A673 (cell line): ENCODE data around the gene ZNF146. TPM values are rescaled to one million over a fixed set of nuclear protein-coding genes. Genes with fewer than 3 reads are reported as not detected.
A peak's percentile ranks its signal among the peaks of the same experiment; 100 is the strongest.

ENCODE experiments used
- BruUV-seq: library from RNA; stranded (reverse); fragments of 400-500 nt; replicated peaks from 2 replicates; lab custom pipeline; 2021; lab: Mats Ljungman, UMichigan
- CTCF ChIA-PET: fragments of 300-600 bp; sonication (Branson Sonifier 250); formaldehyde crosslinking; loops from one replicate; lab custom pipeline; 2022; ENCODE audit warnings: antibody characterized with exemption; lab: Charles Lee
- POLR2A ChIA-PET: fragments of 300-600 bp; sonication (Branson Sonifier 250); formaldehyde crosslinking; loops from one replicate; lab custom pipeline; 2022; ENCODE audit warnings: antibody characterized with exemption; ENCODE audit not compliant: low non-redundant PET; lab: Charles Lee
- DNase-seq: peaks from one replicate; pipeline ENCODE4 v3.0.0-alpha.2; 2015; ENCODE audit warnings: low spot score
- H3K27ac ChIP-seq: fragments of 200-600 bp; sonication (generic); 2 replicates; pipeline ENCODE4 v1.5.1; 2016; ENCODE audit warnings: mixed run types, low read depth, mild to moderate bottlenecking, mixed read lengths, antibody characterized with exemption, low read length; ENCODE audit not compliant: poor library complexity, severe bottlenecking
- H3K27me3 ChIP-seq: fragments of 200-600 bp; sonication (generic); replicated peaks from 2 replicates; pipeline ENCODE4 v1.6.1; 2017; ENCODE audit warnings: mixed run types, low read depth, mild to moderate bottlenecking, mixed read lengths, antibody characterized with exemption, low read length; ENCODE audit not compliant: insufficient read depth, poor library complexity
- H3K36me3 ChIP-seq: fragments of 200-600 bp; sonication (generic); 2 replicates; pipeline ENCODE4 v1.6.1; 2016; ENCODE audit warnings: mixed run types, mild to moderate bottlenecking, mixed read lengths, antibody characterized with exemption, low read length; ENCODE audit not compliant: insufficient read depth, poor library complexity, severe bottlenecking
- H3K4me1 ChIP-seq: fragments of 200-600 bp; sonication (generic); 2 replicates; pipeline ENCODE4 v1.6.1; 2017; ENCODE audit warnings: mixed run types, mild to moderate bottlenecking, mixed read lengths, antibody characterized with exemption, low read length; ENCODE audit not compliant: insufficient read depth, poor library complexity, severe bottlenecking
- H3K4me3 ChIP-seq: fragments of 200-600 bp; sonication (generic); 2 replicates; pipeline ENCODE4 v1.5.1; 2016; ENCODE audit warnings: low read depth, mixed run types, mild to moderate bottlenecking, mixed read lengths, low read length; ENCODE audit not compliant: poor library complexity, severe bottlenecking
- H3K9me3 ChIP-seq: fragments of 200-600 bp; sonication (generic); 2 replicates; pipeline ENCODE4 v1.6.1; 2016; ENCODE audit warnings: mixed run types, low read depth, mild to moderate bottlenecking, mixed read lengths, antibody characterized with exemption, low read length; ENCODE audit not compliant: poor library complexity, severe bottlenecking
- EZH2 ChIP-seq: fragments of 200-600 bp; sonication (generic); IDR thresholded peaks from 2 replicates; pipeline ENCODE4 v1.6.1; 2017; ENCODE audit warnings: borderline replicate concordance, low read depth, mild to moderate bottlenecking, mixed read lengths, antibody characterized with exemption, low read length; ENCODE audit not compliant: poor library complexity, severe bottlenecking
- intact Hi-C: fragments of 100-400 bp; cut with micrococcal nuclease; formaldehyde crosslinking; loops from one replicate; pipeline ENCODE4 v1.10.0; 2022; ENCODE audit not compliant: unreplicated experiment
- total RNA-seq: library from RNA; stranded (reverse); gene quantifications from 2 replicates; pipeline ENCODE4 v1.2.3, GENCODE V29; 2021
- TF ChIP-seq, protein P1 (sequence below): fragments of 300-800, 200-600 bp; sonication (generic); conservative IDR thresholded peaks from 2 replicates; pipeline ENCODE4 v1.5.1; 2017; ENCODE audit warnings: low read depth, mild to moderate bottlenecking, antibody characterized with exemption, low read length, moderate library complexity, mixed read lengths

Gene ZNF146
- total RNA-seq, 1 experiment from 2014 or later, result 130 TPM

DNA sequence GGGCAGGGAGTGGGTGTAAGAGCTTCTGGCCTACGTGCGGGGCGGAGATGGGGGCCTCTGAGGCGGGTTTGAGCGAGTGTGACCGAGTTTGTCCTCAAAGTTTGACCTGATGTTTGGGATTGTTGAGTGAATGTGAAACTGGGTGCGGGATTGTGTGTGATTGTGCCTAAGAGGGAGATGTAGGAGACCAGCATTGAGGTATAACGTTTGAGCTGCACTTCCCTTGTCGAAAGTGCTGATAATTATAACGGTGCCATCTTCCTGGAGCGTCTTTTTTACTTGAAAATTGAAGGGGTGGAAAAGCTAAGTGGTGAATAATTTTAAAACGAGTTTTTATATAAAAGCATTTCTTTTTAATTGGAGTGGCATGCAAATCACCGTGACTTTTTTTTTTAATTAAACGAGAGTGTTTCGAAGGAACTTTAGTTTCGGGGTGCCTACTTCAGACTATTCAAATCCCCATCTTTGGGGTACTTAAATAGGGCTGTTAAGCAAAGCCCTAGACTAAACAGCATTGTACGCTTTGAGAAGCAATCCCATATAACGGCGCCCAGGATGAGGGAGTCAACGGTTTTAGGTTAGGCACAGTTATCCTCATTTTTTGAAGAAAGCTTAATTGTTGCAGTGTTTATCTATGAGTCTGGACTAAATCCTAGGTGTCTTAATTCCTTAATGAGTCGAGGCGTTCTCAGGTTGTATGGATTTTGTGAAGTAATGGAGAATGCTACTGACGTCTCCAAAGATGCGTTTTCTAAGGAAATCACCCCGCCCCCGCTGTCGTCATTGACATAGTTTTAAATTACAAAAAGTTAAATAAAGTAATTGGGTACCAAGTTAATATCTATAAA lies 594 bp downstream of the ZNF146 start:
- no peaks in the 10 kb centered on the region for H3K4me1 ChIP-seq
- ChIA-PET CTCF (interaction anchor here (0.6 kb wide), 1 partner anchor 1203 kb away, joined by 3 read pairs; no protein-coding TSS in a partner anchor), POLR2A (interaction anchor here (0.6 to 0.7 kb wide), 2 partner anchors 202 to 1604 kb away, joined by 3 to 5 read pairs; no protein-coding TSS in a partner anchor)
- H3K27me3 ChIP-seq, result no peaks in the 10 kb centered on the region
- peaks cover 14% of the 10 kb centered on the region for H3K36me3 ChIP-seq
- H3K4me3 ChIP-seq, result peak overlapping the region; percentile 83
- intact Hi-C loops, result no loop called here
- TF ChIP-seq, protein P1, sequence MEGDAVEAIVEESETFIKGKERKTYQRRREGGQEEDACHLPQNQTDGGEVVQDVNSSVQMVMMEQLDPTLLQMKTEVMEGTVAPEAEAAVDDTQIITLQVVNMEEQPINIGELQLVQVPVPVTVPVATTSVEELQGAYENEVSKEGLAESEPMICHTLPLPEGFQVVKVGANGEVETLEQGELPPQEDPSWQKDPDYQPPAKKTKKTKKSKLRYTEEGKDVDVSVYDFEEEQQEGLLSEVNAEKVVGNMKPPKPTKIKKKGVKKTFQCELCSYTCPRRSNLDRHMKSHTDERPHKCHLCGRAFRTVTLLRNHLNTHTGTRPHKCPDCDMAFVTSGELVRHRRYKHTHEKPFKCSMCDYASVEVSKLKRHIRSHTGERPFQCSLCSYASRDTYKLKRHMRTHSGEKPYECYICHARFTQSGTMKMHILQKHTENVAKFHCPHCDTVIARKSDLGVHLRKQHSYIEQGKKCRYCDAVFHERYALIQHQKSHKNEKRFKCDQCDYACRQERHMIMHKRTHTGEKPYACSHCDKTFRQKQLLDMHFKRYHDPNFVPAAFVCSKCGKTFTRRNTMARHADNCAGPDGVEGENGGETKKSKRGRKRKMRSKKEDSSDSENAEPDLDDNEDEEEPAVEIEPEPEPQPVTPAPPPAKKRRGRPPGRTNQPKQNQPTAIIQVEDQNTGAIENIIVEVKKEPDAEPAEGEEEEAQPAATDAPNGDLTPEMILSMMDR, result no peak
- no peak for TF ChIP-seq EZH2
- BruUV-seq, result TSS peak; percentile 91
- peak overlapping the region; percentile 91 for H3K27ac ChIP-seq
- peak; percentile 45 for DNase-seq
- H3K9me3 ChIP-seq, result no peaks in the 10 kb centered on the region

DNA sequence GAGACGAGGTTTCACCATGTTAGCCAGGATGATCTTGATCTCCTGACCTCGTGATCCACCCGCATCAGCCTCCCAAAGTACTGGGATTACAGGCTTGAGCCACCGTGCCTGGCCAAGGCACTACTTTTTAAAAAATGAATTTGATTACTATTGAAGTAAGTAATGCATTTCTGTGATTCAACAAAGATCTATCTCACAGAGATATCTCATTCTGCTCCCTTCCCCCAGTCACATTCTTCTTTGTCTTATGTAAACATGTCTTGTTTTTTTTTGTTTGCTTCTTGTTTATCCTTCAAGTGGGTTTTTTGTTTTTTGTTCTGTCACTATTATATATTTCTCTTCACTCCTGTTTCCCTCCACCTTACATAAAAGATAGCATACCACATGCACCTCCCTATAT lies 6.6 kb downstream of the ZNF146 start:
- intact Hi-C loops, result no loop called here
- no peaks in the 10 kb centered on the region for H3K27me3 ChIP-seq
- peaks cover 65% of the 10 kb centered on the region for H3K36me3 ChIP-seq
- no TSS peak for BruUV-seq
- H3K9me3 ChIP-seq, result no peaks in the 10 kb centered on the region
- POLR2A ChIA-PET, result no interaction called here
- no peaks in the 10 kb centered on the region for H3K4me1 ChIP-seq
- H3K27ac ChIP-seq, result no peak overlapping the region
- TF ChIP-seq, protein P1, result no peak
- no peak for TF ChIP-seq EZH2
- CTCF ChIA-PET, result no interaction called here
- no peak for DNase-seq
- no peak overlapping the region for H3K4me3 ChIP-seq

DNA sequence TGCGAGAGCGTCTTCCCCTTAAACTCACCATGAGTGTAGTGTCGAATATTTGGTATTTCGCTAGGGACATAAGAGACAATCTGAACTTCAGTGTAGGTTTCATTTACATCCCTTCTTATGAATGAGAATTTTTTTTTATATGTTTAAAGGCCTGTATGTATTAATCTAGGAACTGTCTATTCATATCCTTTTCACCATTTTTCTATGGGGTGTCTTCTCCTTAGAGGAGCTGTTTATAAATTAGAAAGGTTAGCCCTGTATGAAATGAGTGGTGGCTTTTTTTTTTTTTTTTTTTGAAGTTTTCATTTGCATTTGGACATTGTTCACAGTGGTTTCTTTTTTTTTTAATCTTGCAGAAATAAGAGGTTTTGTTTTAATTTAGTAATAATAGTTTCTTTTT lies 7.6 kb downstream of the ZNF146 start:
- DNase-seq, result no peak
- Histone ChIP-seq H3K27me3 (no peaks in the 10 kb centered on the region), H3K36me3 (peaks cover 75% of the 10 kb centered on the region), H3K4me3 (no peak overlapping the region), H3K27ac (no peak overlapping the region), H3K4me1 (no peaks in the 10 kb centered on the region), H3K9me3 (no peaks in the 10 kb centered on the region)
- POLR2A ChIA-PET, result no interaction called here
- BruUV-seq, result no TSS peak
- intact Hi-C loops, result no loop called here
- CTCF ChIA-PET, result no interaction called here
- TF ChIP-seq, protein P1, result no peak
- no peak for TF ChIP-seq EZH2
